ENCODE measurements around the gene HOXC9.

DNA sequence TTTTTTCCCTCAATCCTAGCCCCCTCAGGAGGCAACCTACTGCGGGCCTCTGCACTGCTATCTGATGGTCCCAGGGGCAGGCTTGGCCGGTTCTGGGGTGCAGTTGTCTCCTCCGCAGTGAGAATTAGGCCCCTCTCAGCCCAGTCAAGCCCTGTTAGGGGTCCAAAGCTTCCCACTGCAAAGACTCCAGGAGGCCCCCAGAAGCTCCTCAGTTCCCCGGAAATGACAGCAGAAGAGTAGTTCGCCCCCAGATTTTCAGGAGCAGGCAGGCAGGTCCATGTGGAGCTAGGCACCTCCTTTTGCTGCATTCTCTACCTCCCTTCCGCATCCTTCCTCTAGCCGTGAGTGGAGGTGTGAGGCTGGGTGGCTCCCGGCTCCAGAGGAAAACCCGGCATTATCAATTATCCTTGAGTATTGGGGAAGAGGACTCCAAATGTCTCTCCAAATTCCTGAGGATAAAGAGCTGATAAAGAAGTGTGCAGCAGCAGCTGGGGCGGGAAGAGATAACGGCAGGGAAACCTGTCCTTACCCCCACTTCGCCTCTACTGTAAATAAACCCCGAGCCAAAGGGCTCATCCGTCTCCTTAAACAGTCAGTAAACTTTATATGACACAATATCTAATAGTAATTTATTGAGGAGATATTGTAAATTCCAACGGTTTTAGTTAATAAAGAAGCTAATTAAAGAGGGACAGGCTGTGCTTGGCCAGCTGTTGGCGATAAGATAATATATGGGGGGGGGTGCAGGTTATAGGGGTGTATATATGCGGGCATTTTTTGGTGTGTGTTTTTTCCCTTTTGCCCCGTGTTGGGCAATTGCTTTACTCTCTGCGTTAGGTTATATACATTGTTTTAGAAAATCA lies 45.9 kb upstream of the HOXC9 start:
- TF ChIP-seq POLR2A (IDR thresholded peaks at IDR 0.05; ENCODE audit: low read length) (no peak), GATA1 (IDR thresholded peaks at IDR 0.05; ENCODE audit: low read depth, low read length) (no peak)
